GM18499 (cell line): ENCODE data around the gene ATG4A.

Experiments used
- ATAC-seq: cut with Tn5 transposase; IDR thresholded peaks from one replicate; pipeline ENCODE4 v1.9.1; 2021; ENCODE audit warnings: moderate number of reproducible peaks; ENCODE audit not compliant: insufficient read depth, unreplicated experiment

Gene ATG4A

DNA sequence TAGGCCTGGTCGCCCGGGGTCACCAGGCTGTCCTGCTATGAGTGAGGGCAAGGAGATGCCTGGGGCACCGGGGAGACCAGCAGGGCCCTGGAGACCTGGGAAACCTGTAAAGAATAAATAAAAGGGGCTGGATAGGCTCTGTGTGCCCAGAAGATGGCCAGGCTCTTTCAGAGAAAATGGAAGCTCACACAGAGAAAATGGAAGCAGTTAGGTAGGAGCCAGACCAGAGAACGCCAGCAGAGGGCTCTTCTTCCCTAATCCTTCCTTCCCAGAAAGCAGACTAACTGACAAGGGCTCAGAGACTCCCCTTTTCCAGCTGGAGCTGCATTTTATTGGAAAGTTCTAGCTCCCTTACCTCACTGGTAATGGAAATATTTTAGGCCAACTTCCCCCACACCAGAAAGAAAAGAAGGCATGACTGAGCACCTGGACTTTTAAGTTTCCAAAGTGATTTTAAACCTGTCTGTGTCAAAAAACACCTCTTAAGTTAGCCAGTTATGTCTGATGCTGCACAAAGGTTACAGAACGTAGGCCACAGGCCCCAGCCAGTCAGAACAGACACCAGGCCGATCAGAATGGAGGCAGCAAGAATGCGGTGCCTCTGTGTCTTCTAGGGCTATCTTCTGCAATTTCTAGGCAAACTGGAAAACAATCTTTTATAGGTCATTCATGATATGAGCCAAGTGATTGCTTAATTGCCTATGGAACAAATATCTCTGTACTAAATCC is 74.0 kb downstream of the ATG4A start:
- no peak for ATAC-seq

DNA sequence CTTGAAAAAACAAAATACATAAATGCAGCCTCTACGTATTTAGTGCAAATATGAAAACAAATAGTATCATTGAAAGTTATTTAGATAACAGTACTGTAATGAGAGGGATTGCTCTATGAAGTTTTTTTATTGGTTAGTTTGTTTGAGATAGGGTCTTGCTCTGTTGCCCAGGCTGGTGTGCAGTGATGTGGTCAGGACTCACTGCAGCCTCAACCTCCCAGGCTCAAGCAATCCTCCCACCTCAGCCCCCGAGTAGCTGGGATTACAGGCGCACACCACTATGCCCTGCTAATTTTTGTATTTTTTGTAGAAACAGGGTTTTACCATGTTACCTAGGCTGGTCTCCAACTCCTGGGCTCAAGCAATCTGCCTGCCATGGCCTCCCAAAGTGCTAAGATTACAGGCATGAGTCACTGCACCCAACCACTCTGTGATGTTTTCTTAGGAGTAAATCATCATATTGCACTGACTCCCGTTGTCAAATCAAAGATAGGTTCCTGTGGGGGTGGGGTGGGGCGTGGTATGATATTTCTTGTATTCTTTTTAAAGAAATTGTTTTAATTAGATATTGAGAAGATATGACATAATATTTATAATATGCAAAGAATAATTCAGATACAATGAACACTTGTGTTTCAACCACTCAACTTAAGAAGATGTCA is 75.8 kb downstream of the ATG4A start:
- no peak for ATAC-seq

DNA sequence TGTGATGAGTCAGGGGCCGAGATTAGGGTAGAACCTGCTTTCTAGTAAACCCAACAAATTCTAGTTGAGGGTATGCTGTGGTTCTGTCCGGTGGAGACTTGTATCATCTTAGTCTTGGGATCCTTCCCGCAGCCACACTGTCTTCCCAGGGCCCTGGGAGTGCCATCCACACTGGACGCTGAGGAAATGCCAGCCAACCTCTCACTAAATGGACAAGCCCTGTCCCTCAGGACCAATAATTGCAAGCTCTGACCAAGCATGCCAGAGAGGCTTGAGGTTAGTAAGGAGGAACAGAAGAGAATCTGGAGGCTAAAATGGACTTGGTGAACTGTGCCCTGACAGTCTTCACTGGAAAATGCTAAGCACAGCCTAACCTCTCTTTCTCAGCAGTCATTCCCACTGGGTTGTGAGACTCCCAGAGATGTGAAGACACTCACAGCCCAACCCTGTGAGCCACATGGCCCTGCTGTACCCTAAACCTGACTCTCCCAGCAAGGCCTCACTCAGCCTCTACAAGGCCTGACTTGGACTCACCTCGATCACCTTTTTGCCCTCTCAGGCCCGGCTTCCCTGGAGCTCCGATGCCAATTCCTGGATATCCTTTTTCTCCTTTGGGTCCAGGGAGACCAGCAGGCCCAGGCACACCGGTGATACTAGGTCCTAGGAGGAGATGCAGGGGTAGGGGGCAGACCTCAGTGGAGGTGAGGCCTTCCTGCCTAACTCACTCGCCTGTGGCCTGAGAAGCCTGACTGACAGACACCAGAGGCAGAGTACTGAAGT is 77.6 kb downstream of the ATG4A start:
- no peak for ATAC-seq

DNA sequence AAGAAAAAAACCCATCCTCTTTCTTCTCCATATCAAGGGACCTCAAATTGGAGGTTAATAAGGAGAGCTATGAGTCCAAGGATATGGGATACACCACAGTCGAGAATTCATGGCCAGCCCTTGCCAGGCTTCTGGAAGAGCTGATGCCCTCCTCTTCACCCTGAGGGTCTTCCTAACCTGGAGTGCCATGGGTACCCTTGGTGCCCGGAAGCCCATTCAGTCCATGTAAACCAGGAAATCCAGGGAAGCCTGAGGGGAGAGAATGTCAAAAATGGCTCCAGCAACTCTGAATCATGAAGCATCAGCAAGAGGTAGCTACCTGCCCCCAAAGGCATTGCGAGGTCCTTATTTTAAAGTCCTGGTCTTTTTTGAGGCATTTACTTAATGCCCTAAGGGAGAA is 78.2 kb downstream of the ATG4A start:
- no peak for ATAC-seq

DNA sequence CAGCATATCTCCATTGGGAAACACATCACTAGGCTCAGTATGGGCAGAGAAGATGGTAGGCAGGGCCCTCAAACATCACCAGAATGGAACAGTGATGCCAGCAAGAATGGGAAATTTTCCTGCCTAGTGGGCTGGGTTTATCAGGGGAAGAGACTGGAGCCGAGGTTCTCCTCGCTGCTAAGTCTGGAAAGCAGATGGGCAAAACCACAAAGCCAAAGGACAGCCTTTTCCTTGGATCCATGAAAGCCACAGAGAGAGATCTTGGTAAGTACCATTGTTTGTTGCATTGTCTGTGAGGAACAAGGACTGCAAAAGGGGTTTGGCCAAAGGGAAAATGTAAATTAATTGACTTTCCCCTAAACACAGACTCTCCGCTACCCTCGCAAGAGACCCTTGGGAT is 80.1 kb downstream of the ATG4A start:
- no peak for ATAC-seq

DNA sequence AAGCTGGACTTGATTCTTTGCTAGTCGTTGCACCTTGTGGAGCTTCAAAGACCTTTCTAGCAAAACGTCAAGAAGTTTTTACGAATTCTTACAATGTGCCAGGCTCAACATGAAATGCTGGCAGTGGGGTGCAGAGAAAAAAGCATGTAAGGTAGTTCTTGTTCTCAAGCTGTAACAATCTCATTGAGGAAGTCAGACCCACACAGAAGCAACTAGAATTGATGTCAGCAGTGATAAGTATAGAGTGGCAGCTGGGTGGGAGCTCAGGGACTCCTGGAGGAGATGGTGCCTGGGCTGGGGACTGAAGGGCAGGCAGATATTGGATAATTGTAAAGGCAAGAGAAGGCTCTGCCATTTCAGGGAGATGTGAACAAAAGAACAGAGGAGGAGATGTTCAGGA is 82.3 kb downstream of the ATG4A start:
- no peak for ATAC-seq

DNA sequence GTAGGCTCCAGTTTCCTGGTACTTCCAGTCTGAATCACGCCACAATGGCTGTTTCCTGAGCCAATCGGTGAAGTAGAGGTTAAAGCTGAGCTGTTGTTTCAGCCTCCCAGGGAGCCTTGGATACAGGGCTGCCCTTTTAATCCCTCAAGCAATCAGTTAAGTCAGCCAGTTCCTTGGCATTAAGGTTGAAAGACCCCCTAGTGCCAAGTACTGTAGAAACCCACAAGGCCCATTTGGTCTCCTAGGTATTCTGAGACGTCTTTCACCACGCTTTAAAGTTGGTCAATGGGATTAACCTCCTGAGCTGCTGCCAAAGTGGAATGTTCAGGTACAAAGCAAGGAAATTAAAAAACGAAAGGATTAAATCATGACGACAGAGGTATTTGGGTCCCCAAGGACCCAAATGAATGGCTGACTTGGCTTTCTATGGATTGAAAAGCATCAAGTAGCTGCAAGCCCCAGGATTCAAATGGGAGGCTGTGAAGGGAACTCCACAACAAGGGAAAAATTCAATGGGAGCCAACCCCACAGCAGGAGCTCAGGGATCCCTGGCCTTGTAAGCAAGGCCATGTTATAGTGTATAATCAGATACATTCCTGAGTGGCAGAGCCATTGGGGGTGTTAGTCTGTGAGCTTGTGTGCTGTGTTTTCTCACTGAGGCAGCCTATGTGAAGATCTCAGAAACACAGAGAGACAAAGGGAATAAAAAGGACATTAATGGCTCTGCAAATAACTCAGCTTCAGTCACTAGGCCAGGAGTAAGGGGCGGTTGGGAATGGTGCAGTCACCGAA is 86.0 kb downstream of the ATG4A start:
- no peak for ATAC-seq

DNA sequence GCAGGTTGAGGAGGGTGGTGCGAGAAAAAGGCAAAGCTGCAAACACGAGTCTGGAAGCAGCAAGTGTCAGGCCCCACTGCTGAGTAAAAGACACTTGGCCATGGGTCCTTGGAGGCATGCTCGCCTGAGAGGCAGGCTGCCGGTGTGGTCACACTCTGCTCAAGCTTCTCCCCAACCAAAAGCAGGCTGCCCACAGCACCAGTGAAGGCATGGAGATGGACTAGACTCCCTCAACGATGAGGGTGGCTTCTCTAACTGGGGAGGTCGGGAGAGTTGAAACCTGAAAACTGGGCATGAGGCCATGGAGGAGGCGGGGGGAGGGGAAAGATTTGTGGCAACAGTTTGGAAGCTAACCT is 86.5 kb downstream of the ATG4A start:
- no peak for ATAC-seq

DNA sequence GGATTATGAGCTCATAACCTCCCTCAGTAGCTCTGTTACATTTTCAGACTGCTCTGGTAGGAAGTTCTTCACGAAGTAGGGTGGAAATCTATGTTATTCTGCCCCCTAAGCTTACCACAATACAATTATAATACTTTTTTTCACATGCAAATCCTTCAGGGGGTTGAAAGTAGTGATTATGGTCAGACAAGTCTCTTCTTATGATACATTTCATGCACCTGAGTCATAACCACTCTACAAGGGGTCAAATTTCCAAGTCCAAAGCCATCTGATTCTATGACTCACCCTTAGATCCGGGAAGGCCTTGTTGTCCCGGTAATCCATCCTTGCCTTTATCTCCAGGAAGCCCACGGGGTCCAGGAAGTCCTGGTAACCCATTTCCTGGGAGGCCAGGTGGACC is 95.2 kb downstream of the ATG4A start:
- no peak for ATAC-seq

DNA sequence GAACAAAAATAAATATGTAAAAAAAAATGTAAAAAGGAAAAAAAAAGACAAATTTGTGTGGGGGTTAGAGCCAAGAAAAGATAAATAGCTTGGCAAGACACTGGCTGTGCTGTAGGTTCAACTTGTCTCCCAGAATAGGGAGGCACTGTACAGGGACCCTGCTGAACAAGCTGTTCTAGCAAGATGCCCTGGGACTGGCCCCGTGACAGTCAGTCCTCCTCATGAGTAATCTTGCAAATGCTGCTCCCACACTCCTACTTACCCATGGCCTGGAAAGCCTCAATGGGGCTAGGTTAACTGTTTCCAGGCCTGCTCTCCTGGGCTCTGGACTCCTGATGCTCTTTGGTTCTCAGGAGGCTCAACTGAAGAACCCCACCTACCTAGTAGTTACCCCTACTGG is 106.8 kb downstream of the ATG4A start:
- no peak for ATAC-seq

DNA sequence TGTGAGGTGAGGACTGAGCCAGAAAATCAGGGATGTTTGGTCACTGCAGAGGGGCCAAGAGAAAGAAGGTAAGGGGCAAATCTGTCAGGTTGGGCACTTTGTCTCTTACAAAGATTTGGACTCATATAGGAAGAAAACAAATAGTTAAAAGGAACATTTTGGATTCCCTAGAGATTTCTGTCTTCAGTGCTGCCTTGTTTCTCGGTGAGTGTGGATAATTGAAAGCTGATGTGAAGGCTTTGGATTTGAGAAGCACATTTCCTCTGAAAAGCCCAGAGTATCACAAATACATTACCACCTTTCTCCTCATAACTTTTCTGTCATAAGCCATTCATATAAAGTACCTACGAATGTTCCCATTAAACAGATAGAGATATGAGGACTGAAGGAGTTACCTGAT is 107.5 kb downstream of the ATG4A start:
- ATAC-seq, result no peak

DNA sequence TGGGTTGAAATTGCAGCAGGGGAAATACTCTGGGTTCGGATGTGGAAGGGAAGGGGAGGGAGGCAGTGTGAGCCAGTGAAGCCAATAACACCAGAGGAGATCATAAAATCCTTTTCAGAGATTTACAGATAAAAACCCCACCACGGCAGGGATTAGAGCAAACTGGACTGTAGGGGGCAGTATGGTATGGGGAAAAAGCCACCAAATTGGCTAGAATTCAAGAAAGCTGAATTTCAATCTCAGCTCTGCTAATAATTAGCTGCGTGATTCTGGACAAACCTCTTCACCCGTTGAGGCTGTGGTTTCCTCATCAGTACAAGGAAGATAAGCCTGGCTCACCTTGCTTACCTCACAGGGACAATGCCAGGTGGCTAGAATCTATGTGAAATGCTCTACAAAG is 108.1 kb downstream of the ATG4A start:
- ATAC-seq, result no peak

DNA sequence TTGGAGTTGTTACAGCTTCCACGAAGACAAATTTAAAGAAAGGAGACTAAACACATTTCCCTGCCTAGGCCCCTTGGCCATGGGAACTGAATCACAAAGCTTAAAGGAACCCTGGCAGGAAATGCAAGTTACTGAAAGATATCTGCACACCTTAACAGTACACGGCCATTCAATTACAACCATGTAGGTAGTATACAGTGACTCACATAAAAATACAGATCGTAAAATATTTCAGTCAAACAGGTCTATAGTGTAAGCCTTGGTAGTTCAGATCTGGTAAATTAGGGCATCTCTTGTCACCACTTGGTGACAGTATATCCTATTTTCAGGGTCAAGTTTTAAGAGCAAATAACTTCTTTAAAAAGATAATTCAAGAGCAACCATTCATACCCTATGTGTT is 112.0 kb downstream of the ATG4A start:
- ATAC-seq, result no peak
